PFSK-1 (cell line): ENCODE measurements around the gene FAM50B.

Source experiments
- FOXP2 ChIP-seq: optimal IDR thresholded peaks from 2 replicates; pipeline ENCODE3; 2011; ENCODE audit warnings: borderline replicate concordance, control low read depth, inconsistent platforms; ENCODE audit not compliant: insufficient read depth; ENCODE audit errors: extremely low read length, extremely low read depth
- POLR2AphosphoS5 ChIP-seq: IDR thresholded peaks from 2 replicates; pipeline ENCODE4 v1.6.1; 2012; ENCODE audit warnings: low read depth, mild to moderate bottlenecking, control low read depth, low read length, moderate library complexity
- REST ChIP-seq, 2 experiments: IDR thresholded peaks; 2 replicates each; pipeline versions ENCODE4 v1.6.1 to v1.8.0; 2011 to 2012; ENCODE audit warnings: low read depth in 2 of 2, low read length in 2 of 2, control low read depth in 1 of 2, inconsistent platforms in 1 of 2, mild to moderate bottlenecking in 1 of 2, moderate library complexity in 1 of 2; ENCODE audit not compliant: insufficient read depth in 1 of 2
- SIN3A ChIP-seq: IDR thresholded peaks from 2 replicates; pipeline ENCODE4 v1.6.1; 2012; ENCODE audit warnings: mild to moderate bottlenecking, low read length, moderate library complexity, borderline replicate concordance; ENCODE audit not compliant: insufficient read depth
- TAF1 ChIP-seq: IDR thresholded peaks from 2 replicates; pipeline ENCODE4 v1.6.1; 2012; ENCODE audit warnings: low read length, control low read depth, borderline replicate concordance; ENCODE audit not compliant: insufficient read depth

The FAM50B gene

DNA sequence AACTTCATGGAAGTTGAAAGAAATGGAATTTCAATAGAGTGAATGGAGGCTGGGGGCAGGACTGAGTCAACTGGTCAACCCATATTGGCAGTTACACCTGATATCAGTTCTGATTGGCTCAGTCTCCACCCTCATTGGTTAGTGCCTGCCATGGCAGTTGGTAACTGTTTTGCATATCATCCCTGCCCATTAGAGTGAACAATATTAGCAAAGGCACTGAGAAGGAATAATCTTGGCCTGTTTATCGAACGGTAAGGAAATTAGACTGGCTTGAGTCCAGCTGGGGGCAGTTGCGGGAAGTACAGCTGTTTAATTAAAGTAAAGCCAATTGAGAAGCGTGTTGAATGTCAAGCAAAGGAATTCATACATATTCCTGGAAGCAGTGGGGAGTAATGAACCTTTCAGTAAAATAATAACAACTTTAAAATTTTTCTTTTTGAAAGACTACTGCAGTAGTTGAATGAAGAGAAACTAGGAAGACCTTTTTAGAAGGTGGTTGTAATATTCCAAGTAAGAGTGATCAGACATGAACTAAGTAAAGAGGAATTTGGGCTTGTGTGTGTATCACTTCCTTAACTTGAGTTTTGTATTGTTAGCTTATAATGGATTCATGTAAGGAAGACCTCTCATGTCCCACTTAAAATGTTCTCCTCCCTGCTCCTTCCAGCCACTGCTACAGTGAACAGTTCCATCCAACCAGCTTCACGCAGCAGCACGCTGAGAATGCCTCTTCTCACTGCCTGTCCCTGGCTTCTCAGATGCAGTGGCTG, 17.2 kb upstream of the FAM50B start:
- TF ChIP-seq POLR2AphosphoS5 (no peak), SIN3A (no peak), REST (IDR thresholded peaks at IDR 0.05; ENCODE audit: insufficient read depth in 1 of 2, low read depth in 2 of 2, low read length in 2 of 2) (no peak), TAF1 (no peak), FOXP2 (no peak)

- TF ChIP-seq TAF1 (no peak), POLR2AphosphoS5 (no peak)
Measured at GRCh38 chr6:3835055-3835731, 14.0 kb upstream of the FAM50B start.

DNA sequence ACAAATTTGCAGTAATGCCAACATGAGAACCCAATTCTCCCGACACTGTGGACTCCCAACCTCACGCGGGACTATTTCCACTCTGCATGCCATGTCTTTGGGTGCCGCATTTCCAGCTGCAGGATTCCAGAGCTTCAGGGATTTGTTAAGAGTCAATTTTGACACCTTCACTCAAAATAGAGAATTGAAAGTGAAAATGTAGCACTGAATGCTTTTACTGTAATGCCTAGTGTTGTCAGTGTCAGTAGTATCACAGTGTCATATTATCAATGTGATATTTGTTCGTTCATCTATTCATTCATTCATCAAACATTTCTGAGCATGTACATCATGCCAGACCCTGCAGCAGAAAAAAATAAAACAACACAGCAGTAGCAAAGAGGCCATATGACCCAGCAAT, 13.4 kb upstream of the FAM50B start:
- TF ChIP-seq REST (IDR thresholded peaks at IDR 0.05; ENCODE audit: insufficient read depth in 1 of 2, low read depth in 2 of 2, low read length in 2 of 2) (no peak), FOXP2 (no peak), TAF1 (no peak), POLR2AphosphoS5 (no peak), SIN3A (no peak)

GRCh38 chr6:3836566-3836965, 12.6 kb upstream of the FAM50B start:
- TF ChIP-seq SIN3A: no peak
- no peak for TF ChIP-seq FOXP2
- TF ChIP-seq REST (IDR thresholded peaks at IDR 0.05; ENCODE audit: insufficient read depth in 1 of 2, low read depth in 2 of 2, low read length in 2 of 2): no peak
- no peak for TF ChIP-seq POLR2AphosphoS5
- TF ChIP-seq TAF1: no peak

GRCh38 chr6:3837781-3838180, 11.4 kb upstream of the FAM50B start:
- TF ChIP-seq SIN3A (no peak), REST (IDR thresholded peaks at IDR 0.05; ENCODE audit: insufficient read depth in 1 of 2, low read depth in 2 of 2, low read length in 2 of 2) (no peak), TAF1 (no peak), POLR2AphosphoS5 (no peak), FOXP2 (no peak)
